ENCODE measurements around the gene SRPRA.
"Not testable (repeated sequence)": the region's sequence is repeated elsewhere in the genome, so short reads cannot be mapped to it uniquely, and the experiment has no call there.

SRPRA gene

GRCh38 chr11:126282736-126283591 is 14.3 kb upstream of the SRPRA start, which contains the start of gene TIRAP:
TSS of gene TIRAP (plus strand) at chr11:126283093. CDS start at chr11:126290895, 7,802 bp downstream.
- peak; percentile 32 for DNase-seq (ENCODE audit: low read depth)

DNA sequence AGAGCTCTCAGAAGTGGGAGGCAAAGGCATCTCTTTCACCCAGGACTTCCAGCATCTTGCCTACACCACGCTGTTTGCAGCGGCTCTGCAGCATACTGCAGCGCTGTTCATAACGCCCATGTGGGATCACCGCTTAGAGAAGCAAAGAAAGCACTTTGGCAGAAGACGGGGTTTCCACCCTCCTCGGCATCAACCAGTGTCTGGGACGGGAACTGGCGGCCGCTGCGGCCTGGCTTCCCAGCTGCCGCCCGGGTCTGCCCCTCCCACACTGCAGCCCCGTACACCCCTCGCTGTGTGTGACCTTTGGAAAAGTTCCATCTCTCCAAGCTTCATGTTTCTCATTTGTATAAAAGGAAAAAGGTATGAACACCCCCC is 13.7 kb upstream of the SRPRA start:
- DNase-seq (ENCODE audit: low read depth) = no peak

- no peak for DNase-seq (ENCODE audit: low read depth)
Measured at GRCh38 chr11:126281666-126282175, 13.0 kb upstream of the SRPRA start.

GRCh38 chr11:126281245-126281644 is 12.6 kb upstream of the SRPRA start:
- DNase-seq (ENCODE audit: low read depth) = no peak

DNA sequence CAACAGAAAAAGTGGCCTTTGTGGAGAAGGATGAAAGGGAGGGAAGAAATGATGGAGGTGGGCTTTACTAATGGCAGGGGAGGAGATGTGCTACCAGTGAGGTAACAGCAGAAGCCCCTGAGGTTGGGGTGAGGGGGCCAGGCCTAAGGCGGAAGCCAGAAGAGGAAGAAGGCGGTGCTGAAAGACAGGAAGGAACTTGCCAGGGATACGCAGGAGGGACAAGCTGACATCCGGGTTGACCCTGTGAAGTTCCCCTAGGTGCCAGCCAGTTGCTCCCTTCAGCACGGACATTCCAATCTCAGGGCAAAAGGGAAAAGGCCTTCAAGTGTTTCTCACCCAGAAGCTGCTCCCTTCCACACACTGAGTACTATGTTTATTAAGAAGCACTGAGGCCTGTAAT is 11.9 kb upstream of the SRPRA start:
- no peak for DNase-seq (ENCODE audit: low read depth)

GRCh38 chr11:126279191-126279590 is 10.5 kb upstream of the SRPRA start:
- no peak for DNase-seq (ENCODE audit: low read depth)

DNA sequence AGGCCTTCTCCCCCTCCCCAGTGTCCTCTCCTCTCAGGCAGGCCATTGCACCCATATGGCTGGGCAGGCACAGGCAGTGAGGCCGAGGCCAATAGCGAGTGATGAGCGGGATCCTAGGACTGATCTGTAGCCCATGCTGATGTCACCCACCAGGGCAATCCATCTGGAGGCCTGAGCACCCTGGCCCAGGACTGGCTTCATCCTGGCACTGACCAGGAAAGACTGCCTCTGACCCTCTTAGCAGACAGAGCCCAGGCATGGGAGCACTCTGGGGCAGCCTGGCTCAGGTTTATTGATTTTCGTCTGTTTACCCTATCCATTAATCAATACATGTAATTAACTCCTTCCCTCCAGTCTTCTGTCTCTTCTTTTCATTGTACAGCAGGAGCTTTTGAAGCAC is 9.1 kb upstream of the SRPRA start:
- DNase-seq (ENCODE audit: low read depth) = no peak

- no peak for DNase-seq (ENCODE audit: low read depth)
Measured at GRCh38 chr11:126277322-126277721, 8.6 kb upstream of the SRPRA start.

DNA sequence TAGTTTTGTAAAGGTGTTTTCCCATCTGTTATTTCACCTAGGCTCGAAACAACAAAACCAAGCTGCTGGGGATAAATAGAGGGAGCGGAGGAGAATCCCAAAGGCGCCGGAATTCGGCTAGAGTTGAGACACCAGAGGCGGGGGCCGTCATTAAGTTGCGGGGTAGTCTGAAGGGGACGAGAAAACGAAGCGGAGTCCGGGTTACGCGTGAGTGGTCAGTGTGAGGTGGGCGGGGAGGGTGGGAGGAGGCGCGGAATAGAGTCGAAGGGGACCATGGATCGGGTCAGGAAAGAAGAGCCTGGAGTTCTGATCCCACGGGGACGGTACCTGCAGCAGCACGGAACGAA is 361 bp downstream of the SRPRA start:
- DNase-seq (ENCODE audit: low read depth) = no peak

GRCh38 chr11:126267650-126268049 is 1.0 kb downstream of the SRPRA start:
- no peak for DNase-seq (ENCODE audit: low read depth)

DNA sequence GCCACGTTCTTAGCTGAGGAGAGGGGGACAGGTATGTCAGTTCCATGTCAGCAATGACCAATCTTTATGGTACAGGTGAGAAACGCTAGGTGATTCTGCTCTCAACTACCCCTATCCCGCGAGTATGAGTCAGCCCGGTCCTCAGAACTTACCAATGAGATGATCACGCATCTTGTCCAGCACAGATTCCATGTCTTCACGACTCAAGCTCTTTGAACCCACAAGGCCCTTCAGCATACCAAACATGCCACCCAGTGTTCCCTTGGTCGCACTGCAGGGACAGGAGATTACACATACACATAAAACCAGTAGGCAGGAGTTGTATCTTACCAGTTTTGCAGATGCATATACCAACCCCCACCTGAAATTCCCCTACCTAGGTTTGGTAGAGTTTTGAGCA is 2.9 kb downstream of the SRPRA start:
- DNase-seq (ENCODE audit: low read depth) = no peak

- DNase-seq (ENCODE audit: low read depth) = no peak
Measured at GRCh38 chr11:126263489-126263888, 5.2 kb downstream of the SRPRA start.

- no peak for DNase-seq (ENCODE audit: low read depth)
Measured at GRCh38 chr11:126262216-126262615, 6.5 kb downstream of the SRPRA start.

- no peak for DNase-seq (ENCODE audit: low read depth)
Measured at GRCh38 chr11:126257764-126258163, 10.9 kb downstream of the SRPRA start.

- DNase-seq (ENCODE audit: low read depth) = no peak
Measured at GRCh38 chr11:126257144-126257543, 11.6 kb downstream of the SRPRA start.

DNA sequence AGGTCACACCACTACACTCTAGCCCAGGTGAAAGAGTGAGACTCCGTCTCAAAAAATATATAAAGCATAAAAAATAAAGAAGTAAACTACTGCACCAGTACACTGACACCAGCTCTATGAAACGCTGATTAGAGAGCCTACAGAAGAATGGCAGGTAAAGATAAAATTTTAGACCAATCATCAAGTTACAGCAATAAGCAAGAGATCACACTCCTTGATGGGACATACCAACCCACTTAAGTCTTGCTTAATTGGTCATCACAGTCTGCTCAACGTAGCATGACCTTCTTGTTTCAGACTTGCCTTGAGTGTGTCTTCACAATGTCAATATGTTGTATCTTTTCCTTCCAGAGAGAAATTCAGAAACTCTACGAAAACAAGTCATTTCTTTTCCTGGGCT is 12.5 kb downstream of the SRPRA start:
- DNase-seq (ENCODE audit: low read depth) = no peak

DNA sequence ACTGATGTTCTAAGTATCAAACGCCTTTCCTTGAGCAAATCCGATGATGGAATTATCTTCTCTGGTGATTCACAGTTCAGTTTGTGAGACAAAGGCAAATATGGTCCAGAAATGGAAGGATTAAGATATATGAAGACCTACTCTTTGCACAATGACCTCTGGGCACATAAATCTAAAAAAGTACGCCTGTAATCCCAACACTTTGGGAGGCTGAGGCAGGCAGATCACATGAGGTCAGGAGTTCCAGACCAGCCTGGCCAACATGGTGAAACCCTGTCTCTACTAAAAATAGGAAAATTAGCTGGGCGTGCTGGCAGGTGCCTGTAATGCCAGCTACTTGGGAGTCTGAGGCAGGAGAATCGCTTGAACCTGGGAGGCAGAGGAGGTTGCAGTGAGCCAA is 13.2 kb downstream of the SRPRA start:
- not testable (repeated sequence) for DNase-seq (ENCODE audit: low read depth)

GRCh38 chr11:126254819-126255218 is 13.9 kb downstream of the SRPRA start:
- no peak for DNase-seq (ENCODE audit: low read depth)

GRCh38 chr11:126253265-126253664 is 15.4 kb downstream of the SRPRA start:
- DNase-seq (ENCODE audit: low read depth) = no peak

GRCh38 chr11:126246636-126247035 is 22.1 kb downstream of the SRPRA start:
- no peak for DNase-seq (ENCODE audit: low read depth)

- DNase-seq (ENCODE audit: low read depth) = no peak
Measured at GRCh38 chr11:126233391-126233790, 35.3 kb downstream of the SRPRA start.

GRCh38 chr11:126232683-126233082 is 36.0 kb downstream of the SRPRA start:
- no peak for DNase-seq (ENCODE audit: low read depth)

DNA sequence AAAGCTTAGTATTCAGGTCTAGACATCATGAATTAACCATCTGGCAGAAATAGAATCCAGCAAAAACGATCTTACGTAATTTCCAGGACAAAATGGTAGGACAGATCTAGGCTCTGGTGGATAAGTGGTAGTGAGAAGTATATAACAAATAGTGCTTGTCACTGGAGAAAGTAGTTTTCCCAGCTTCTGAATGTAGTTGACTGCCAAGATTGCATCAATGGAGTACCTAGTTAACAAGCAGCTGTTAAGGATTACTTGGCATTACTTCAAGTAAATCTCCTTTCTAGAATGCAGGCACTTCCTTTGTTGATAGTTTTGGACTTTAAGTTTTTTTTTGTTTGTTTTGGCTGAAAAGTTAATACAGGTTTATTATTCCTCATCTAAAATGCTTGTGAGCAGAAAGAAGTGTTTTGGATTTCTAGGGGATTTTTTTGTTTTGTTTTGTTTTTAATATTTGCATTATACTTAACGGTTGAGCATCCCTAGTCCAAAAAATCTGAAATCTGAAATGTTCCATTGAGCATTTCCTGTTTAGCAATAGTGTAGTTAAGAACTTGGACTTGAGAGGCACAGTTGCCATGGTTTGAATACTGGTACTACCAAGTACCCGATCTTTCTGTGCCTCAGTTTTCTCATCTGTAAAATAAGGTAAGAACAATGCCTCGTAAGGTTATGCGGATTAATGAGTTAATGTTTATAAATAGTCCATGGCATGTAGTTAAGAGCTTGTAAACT is 36.8 kb downstream of the SRPRA start:
- DNase-seq (ENCODE audit: low read depth) = no peak
